Measurements from ENCODE around the gene COG5.
A peak's percentile ranks its signal among the peaks of the same experiment; 100 is the strongest.

The COG5 gene

DNA sequence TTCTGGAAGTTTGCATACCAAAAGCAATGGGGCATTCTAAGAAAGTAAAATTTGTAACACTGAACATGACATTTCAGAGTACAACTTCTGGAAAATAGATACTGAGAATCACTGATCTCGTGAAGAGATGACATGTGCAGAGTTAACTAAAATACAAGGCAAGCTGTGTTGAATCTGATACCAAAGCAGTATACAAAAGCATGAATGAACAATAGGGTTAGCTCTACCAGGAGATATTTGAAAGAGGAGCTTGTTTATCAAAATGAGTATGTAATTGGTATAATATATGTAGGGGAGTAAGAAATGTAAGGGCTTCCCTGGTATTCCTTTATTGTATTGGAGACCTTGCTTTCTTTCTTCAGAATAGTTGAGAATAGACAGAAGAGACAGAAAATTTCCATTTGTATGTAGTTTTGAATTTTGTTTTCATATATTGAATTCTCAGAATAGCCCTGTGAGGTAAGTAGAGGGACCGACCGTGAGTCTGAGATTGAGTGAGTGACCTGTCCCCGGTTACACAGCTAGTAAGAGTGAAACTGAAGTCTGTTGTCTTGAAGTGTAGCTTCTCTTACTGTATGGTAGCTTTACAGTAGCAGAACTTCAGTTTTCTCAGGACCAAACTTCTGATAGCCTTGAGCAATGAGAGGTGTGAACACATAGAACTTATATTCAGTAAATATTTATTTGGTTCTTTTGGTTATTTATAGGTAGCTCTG is 389.9 kb downstream of the COG5 start:
- H3K9me3 Mint-ChIP-seq: no peaks in the 10 kb centered on the region
- H3K27ac Mint-ChIP-seq: no peak overlapping the region
- no peaks in the 10 kb centered on the region for H3K27me3 Mint-ChIP-seq (ENCODE audit: low read depth, poor library complexity)
- no peak for DNase-seq
- H3K36me3 Mint-ChIP-seq (ENCODE audit: low read depth): peaks cover 16% of the 10 kb centered on the region
- H3K4me3 Mint-ChIP-seq: no peak overlapping the region
- no peak for TF ChIP-seq CTCF (IDR thresholded peaks at IDR 0.05)
- peaks cover 22% of the 10 kb centered on the region for H3K4me1 Mint-ChIP-seq

- Mint-ChIP-seq H3K36me3 (ENCODE audit: low read depth) (peaks cover 14% of the 10 kb centered on the region), H3K4me3 (no peak overlapping the region), H3K9me3 (no peaks in the 10 kb centered on the region), H3K27me3 (ENCODE audit: low read depth, poor library complexity) (no peaks in the 10 kb centered on the region), H3K4me1 (peaks cover 23% of the 10 kb centered on the region), H3K27ac (no peak overlapping the region)
- DNase-seq: no peak
- no peak for TF ChIP-seq CTCF (IDR thresholded peaks at IDR 0.05)
Observed at GRCh38 chr7:107173191-107173590, 390.5 kb downstream of the COG5 start.

DNA sequence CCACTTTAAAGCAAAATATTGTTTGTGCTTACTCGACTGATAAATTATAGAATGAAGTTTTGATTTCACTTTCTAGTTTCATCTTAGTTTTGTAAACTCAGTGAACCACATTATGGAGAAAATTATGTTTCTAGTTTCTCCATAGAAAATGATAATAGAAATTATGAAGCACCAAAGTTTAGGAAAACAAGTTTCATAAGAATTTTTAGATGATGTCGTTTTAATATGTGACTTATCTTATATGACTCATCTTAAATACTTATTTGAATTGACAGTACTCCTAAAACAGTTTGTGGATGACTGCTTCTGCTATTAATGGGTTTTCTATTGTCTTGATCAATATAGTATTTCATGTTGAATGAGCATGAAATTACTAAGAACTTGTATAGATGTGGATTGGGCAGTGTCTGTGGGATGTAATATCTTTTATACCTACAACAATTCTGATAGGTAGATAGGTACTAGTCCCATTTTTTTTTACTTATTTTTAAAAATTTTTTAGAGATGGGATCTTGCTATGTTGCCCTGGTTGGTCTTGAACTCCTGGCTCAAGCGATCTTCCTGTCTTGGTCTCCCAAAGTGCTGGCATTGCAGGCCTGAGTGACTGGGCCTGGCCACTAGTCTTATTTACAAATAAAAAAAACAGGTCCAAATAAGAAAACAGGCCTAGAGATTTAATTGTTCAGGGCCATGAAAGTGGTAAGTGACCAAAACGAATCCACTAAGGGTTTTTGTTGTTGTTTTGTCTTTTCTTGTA is 391.3 kb downstream of the COG5 start:
- Mint-ChIP-seq H3K27ac (no peak overlapping the region), H3K4me3 (no peak overlapping the region), H3K4me1 (peaks cover 30% of the 10 kb centered on the region), H3K27me3 (ENCODE audit: low read depth, poor library complexity) (no peaks in the 10 kb centered on the region), H3K9me3 (no peaks in the 10 kb centered on the region), H3K36me3 (ENCODE audit: low read depth) (peaks cover 6% of the 10 kb centered on the region)
- DNase-seq: no peak
- no peak for TF ChIP-seq CTCF (IDR thresholded peaks at IDR 0.05)

GRCh38 chr7:107171496-107171895 is 392.2 kb downstream of the COG5 start:
- Mint-ChIP-seq H3K36me3 (ENCODE audit: low read depth) (peaks cover 5% of the 10 kb centered on the region), H3K4me1 (peaks cover 40% of the 10 kb centered on the region), H3K4me3 (no peak overlapping the region), H3K27me3 (ENCODE audit: low read depth, poor library complexity) (no peaks in the 10 kb centered on the region), H3K9me3 (no peaks in the 10 kb centered on the region), H3K27ac (no peak overlapping the region)
- no peak for TF ChIP-seq CTCF (IDR thresholded peaks at IDR 0.05)
- no peak for DNase-seq

DNA sequence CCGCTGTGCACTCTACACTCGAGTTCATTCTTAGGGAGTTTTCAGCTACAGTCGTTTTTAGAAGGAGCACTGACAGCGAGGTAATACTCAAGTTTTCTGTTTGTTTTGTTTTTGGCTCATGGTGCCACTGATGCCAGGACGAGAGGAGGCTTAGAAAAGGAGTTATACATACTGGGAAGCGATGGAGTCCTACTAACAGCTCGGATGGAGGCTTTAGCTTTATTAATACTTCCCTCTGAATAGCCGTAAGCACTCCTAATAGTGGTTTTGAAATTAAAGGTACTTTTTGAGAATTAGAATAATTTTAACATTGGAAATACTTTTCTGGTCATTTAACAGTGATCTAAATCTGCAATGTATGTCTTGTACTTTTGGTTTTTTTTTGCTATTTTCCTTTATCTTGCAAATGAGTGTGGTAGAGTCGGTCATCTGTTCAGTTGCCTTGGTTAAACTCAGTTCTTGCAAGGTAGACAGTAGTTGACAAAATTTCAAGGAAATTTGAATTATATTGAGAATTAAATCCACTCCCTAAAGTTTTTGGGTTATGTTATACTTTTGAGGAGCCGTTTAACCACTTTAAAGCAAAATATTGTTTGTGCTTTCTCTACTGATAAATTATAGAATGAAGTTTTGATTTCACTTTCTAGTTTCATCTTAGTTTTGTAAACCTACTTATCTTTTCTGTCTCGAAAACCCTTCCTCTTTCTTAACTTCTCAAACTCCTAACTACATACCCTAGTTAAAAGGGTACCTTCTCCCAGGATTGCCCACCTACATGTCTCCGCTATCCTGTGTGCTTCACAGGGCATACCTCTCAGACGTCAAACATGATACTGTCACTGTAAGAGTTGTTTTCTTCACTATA is 393.4 kb downstream of the COG5 start:
- TF ChIP-seq CTCF (IDR thresholded peaks at IDR 0.05): no peak
- Mint-ChIP-seq H3K27ac (peak overlapping the region; percentile 99), H3K9me3 (no peaks in the 10 kb centered on the region), H3K4me3 (peak overlapping the region; percentile 92), H3K27me3 (ENCODE audit: low read depth, poor library complexity) (no peaks in the 10 kb centered on the region), H3K4me1 (peaks cover 50% of the 10 kb centered on the region), H3K36me3 (ENCODE audit: low read depth) (peaks cover 5% of the 10 kb centered on the region)
- no peak for DNase-seq
